Central memory CD8-positive, alpha-beta T cell (primary cell): ENCODE results near the gene LY9.

Experiments used
- ATAC-seq: fragments of 150-1000 bp; cut with Tn5 transposase; replicated peaks from 2 replicates; pipeline ENCODE4 v1.10.0; 2022; ENCODE audit warnings: mild to moderate bottlenecking, moderate FRiP score, moderate number of reproducible peaks; ENCODE audit not compliant: poor library complexity, severe bottlenecking; ENCODE audit errors: extremely low read depth
- DNase-seq, 2 donors: peaks; one replicate each; pipeline ENCODE4 v3.0.0; 2021; ENCODE audit warnings: low spot score in 2 of 2
- H3K27ac Mint-ChIP-seq: one replicate; pipeline ENCODE4 v1.8.0; 2022; ENCODE audit warnings: low read depth, mild to moderate bottlenecking, moderate library complexity, mixed read lengths
- H3K27me3 Mint-ChIP-seq: one replicate; pipeline ENCODE4 v1.8.0; 2022; ENCODE audit warnings: mixed read lengths
- H3K36me3 Mint-ChIP-seq: one replicate; pipeline ENCODE4 v1.8.0; 2022; ENCODE audit warnings: mild to moderate bottlenecking, moderate library complexity, mixed read lengths; ENCODE audit not compliant: insufficient read depth
- H3K4me1 Mint-ChIP-seq: one replicate; pipeline ENCODE4 v1.8.0; 2022; ENCODE audit warnings: mixed read lengths
- H3K4me3 Mint-ChIP-seq: one replicate; pipeline ENCODE4 v1.8.0; 2022; ENCODE audit warnings: mild to moderate bottlenecking, moderate library complexity, mixed read lengths
- H3K9me3 Mint-ChIP-seq: one replicate; pipeline ENCODE4 v1.8.0; 2022; ENCODE audit warnings: mixed read lengths

LY9 gene

DNA sequence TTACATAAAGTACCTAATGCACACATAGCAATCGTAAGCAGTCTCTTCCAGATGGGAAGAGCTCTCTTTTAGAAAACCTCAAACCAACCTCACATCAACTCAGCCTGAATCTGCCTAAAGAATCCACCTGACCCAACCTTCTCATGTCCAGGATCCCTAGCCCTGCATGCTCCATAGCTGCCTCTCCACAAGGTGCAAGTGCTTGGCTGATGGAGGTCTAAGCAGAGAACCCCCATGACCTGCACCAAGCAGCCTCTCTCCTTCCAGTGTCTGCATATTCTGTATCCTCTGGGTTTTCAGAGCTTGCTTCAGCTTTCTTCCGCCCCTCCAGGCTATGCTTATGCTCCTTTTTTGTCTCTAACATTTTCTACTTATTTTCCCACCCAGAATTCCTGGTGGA is 2.5 kb downstream of the LY9 start:
- DNase-seq: no peak

GRCh38 chr1:160799641-160800040 is 3.7 kb downstream of the LY9 start:
- Mint-ChIP-seq H3K36me3 (peaks cover 54% of the 10 kb centered on the region), H3K4me3 (peak overlapping the region; percentile 92), H3K9me3 (no peaks in the 10 kb centered on the region), H3K4me1 (peaks cover 76% of the 10 kb centered on the region), H3K27me3 (no peaks in the 10 kb centered on the region), H3K27ac (peak overlapping the region; percentile 91)
- ATAC-seq: no peak
- no peak for DNase-seq

More for the DNA sequence above, 2.5 kb downstream of the LY9 start:
- H3K9me3 Mint-ChIP-seq: no peaks in the 10 kb centered on the region
- H3K27me3 Mint-ChIP-seq: no peaks in the 10 kb centered on the region
- H3K27ac Mint-ChIP-seq: peak overlapping the region; percentile 91
- H3K4me1 Mint-ChIP-seq: peaks cover 74% of the 10 kb centered on the region
- H3K36me3 Mint-ChIP-seq: peaks cover 45% of the 10 kb centered on the region
- H3K4me3 Mint-ChIP-seq: peak overlapping the region; percentile 92
- ATAC-seq: no peak

- DNase-seq: no peak
- H3K4me1 Mint-ChIP-seq: peaks cover 77% of the 10 kb centered on the region
- H3K4me3 Mint-ChIP-seq: peak overlapping the region; percentile 92
- no peaks in the 10 kb centered on the region for H3K9me3 Mint-ChIP-seq
- peaks cover 57% of the 10 kb centered on the region for H3K36me3 Mint-ChIP-seq
- peak overlapping the region; percentile 68 for H3K27ac Mint-ChIP-seq
- H3K27me3 Mint-ChIP-seq: no peaks in the 10 kb centered on the region
- no peak for ATAC-seq
Measured at GRCh38 chr1:160800142-160800541, 4.2 kb downstream of the LY9 start.

- H3K27ac Mint-ChIP-seq: peak overlapping the region; percentile 68
- H3K9me3 Mint-ChIP-seq: peaks cover 5% of the 10 kb centered on the region
- peak overlapping the region; percentile 92 for H3K4me3 Mint-ChIP-seq
- H3K36me3 Mint-ChIP-seq: peaks cover 58% of the 10 kb centered on the region
- no peak for DNase-seq
- peaks cover 77% of the 10 kb centered on the region for H3K4me1 Mint-ChIP-seq
- peak; percentile 39 for ATAC-seq
- H3K27me3 Mint-ChIP-seq: no peaks in the 10 kb centered on the region
Measured at GRCh38 chr1:160800645-160801408, 4.9 kb downstream of the LY9 start.

GRCh38 chr1:160801836-160802580 is 6.0 kb downstream of the LY9 start:
- H3K36me3 Mint-ChIP-seq: peaks cover 59% of the 10 kb centered on the region
- H3K27ac Mint-ChIP-seq: no peak overlapping the region
- no peaks in the 10 kb centered on the region for H3K27me3 Mint-ChIP-seq
- DNase-seq (no peak), ATAC-seq (no peak)
- H3K4me3 Mint-ChIP-seq: peak overlapping the region; percentile 92
- peaks cover 12% of the 10 kb centered on the region for H3K9me3 Mint-ChIP-seq
- peaks cover 86% of the 10 kb centered on the region for H3K4me1 Mint-ChIP-seq

- peaks cover 16% of the 10 kb centered on the region for H3K9me3 Mint-ChIP-seq
- H3K27me3 Mint-ChIP-seq: no peaks in the 10 kb centered on the region
- DNase-seq: no peak
- peak overlapping the region; percentile 88 for H3K27ac Mint-ChIP-seq
- peak; percentile 65 for ATAC-seq
- H3K4me1 Mint-ChIP-seq: peaks cover 81% of the 10 kb centered on the region
- peaks cover 53% of the 10 kb centered on the region for H3K36me3 Mint-ChIP-seq
- peak overlapping the region; percentile 48 for H3K4me3 Mint-ChIP-seq
Measured at GRCh38 chr1:160806109-160806665, 10.2 kb downstream of the LY9 start.

DNA sequence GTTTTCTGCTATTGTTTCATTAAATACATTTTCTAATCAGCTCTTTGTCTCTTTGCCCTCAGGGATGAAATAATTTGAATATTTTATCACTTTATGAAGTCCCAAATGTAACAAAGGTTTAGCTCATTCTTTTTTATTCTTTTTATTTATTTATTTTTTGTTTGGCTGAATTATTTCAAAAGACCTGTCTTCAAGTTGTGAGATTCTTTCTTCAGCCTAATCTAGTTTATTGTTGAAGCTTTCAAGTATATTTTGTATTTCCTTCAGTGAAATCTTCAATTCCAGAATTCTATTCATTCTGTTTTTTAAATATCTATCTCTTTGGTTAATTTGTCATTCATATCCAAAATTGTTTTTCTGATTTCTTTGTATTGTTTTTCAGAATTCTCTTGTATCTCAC is 10.8 kb downstream of the LY9 start:
- H3K27me3 Mint-ChIP-seq: no peaks in the 10 kb centered on the region
- peaks cover 54% of the 10 kb centered on the region for H3K36me3 Mint-ChIP-seq
- H3K9me3 Mint-ChIP-seq: peaks cover 16% of the 10 kb centered on the region
- peak overlapping the region; percentile 48 for H3K4me3 Mint-ChIP-seq
- peaks cover 81% of the 10 kb centered on the region for H3K4me1 Mint-ChIP-seq
- DNase-seq (no peak), ATAC-seq (no peak)
- H3K27ac Mint-ChIP-seq: peak overlapping the region; percentile 37

- Mint-ChIP-seq H3K36me3 (peaks cover 58% of the 10 kb centered on the region), H3K27me3 (no peaks in the 10 kb centered on the region)
Measured at GRCh38 chr1:160807247-160807646, 11.3 kb downstream of the LY9 start.

DNA sequence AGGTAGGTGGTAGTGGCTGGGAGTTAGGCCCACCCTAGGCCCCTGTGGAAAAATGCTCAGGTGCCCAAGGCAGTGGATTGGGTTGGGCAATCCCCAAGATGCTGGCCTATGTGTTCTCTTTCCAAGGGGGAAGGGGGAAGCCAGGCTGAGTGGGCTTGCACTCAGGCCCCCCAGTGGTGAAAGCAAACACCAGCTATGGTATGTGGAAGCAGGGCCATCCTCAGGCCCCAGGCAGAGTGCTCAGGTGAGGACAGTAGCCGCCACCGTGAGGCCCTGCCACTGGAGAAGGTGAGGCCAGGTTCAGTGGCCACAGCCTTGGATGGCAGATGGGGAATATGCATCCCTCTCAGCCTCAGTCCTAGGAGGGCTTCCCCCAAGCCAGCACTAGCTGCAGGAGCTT is 11.8 kb downstream of the LY9 start:
- H3K36me3 Mint-ChIP-seq: peaks cover 56% of the 10 kb centered on the region
- DNase-seq (no peak), ATAC-seq (no peak)
- no peaks in the 10 kb centered on the region for H3K27me3 Mint-ChIP-seq
- H3K9me3 Mint-ChIP-seq: peaks cover 16% of the 10 kb centered on the region
- H3K4me1 Mint-ChIP-seq: peaks cover 85% of the 10 kb centered on the region
- H3K27ac Mint-ChIP-seq: peak overlapping the region; percentile 37
- H3K4me3 Mint-ChIP-seq: peak overlapping the region; percentile 48

More at GRCh38 chr1:160807247-160807646, 11.3 kb downstream of the LY9 start:
- ATAC-seq (peak; percentile 16), DNase-seq (no peak)
- Mint-ChIP-seq H3K4me1 (peaks cover 85% of the 10 kb centered on the region), H3K4me3 (peak overlapping the region; percentile 48), H3K9me3 (peaks cover 16% of the 10 kb centered on the region), H3K27ac (peak overlapping the region; percentile 37)

DNA sequence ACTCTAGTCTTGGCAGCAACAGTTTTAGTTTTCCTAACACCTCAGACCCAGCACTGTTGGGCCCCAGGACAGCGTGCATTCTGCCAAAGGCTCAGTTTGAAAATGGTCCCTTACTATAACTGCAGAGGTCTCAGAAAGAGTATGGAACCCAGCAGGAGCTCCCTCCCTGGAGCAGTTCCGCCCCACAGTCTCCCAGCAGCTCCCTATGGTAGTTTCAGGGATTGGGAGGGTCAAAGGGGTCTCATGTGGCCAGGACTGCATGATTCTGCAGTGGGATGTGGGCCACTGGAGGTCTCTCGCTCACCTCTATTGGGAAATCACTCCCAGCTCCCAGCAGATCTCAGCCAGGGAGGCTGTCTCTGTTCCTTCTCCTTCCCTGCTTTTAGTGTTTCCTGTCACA is 12.3 kb downstream of the LY9 start:
- Mint-ChIP-seq H3K36me3 (peaks cover 56% of the 10 kb centered on the region), H3K4me1 (peaks cover 86% of the 10 kb centered on the region), H3K27me3 (no peaks in the 10 kb centered on the region), H3K4me3 (peak overlapping the region; percentile 17), H3K27ac (peak overlapping the region; percentile 37), H3K9me3 (peaks cover 16% of the 10 kb centered on the region)
- DNase-seq: no peak
- no peak for ATAC-seq

GRCh38 chr1:160810486-160810885 is 14.5 kb downstream of the LY9 start:
- DNase-seq: no peak
- peak overlapping the region; percentile 8 for H3K27ac Mint-ChIP-seq
- H3K36me3 Mint-ChIP-seq: peaks cover 61% of the 10 kb centered on the region
- H3K9me3 Mint-ChIP-seq: peaks cover 15% of the 10 kb centered on the region
- no peaks in the 10 kb centered on the region for H3K27me3 Mint-ChIP-seq
- no peak overlapping the region for H3K4me3 Mint-ChIP-seq
- H3K4me1 Mint-ChIP-seq: peaks cover 78% of the 10 kb centered on the region
- no peak for ATAC-seq

- ATAC-seq (no peak), DNase-seq (no peak)
- H3K27me3 Mint-ChIP-seq: no peaks in the 10 kb centered on the region
- H3K9me3 Mint-ChIP-seq: peaks cover 8% of the 10 kb centered on the region
- no peak overlapping the region for H3K4me3 Mint-ChIP-seq
- H3K4me1 Mint-ChIP-seq: peaks cover 71% of the 10 kb centered on the region
- H3K27ac Mint-ChIP-seq: peak overlapping the region; percentile 45
- peaks cover 63% of the 10 kb centered on the region for H3K36me3 Mint-ChIP-seq
Measured at GRCh38 chr1:160811147-160811546, 15.2 kb downstream of the LY9 start.
